ENCODE results near the gene CUX1.

CUX1 gene

GRCh38 chr7:101856473-101857357, 39.3 kb downstream of the CUX1 start (continued):
- TF ChIP-seq ZNF433 (tag by site-specific recombination; IDR thresholded peaks at IDR 0.05; ENCODE audit: low read depth) (no peak), ZNF266 (tag by site-specific recombination; IDR thresholded peaks at IDR 0.05; ENCODE audit: low read depth) (no peak), ZSCAN16 (tag by site-specific recombination; IDR thresholded peaks at IDR 0.05) (no peak), ZNF24 (tag by site-specific recombination; IDR thresholded peaks at IDR 0.05) (0 out of 2 replicates have a peak, but pooled peaks have one; percentile 27), ZNF426 (tag by site-specific recombination; IDR thresholded peaks at IDR 0.05) (no peak), ZSCAN30 (tag by site-specific recombination; IDR thresholded peaks at IDR 0.05) (0 out of 2 replicates have a peak, but pooled peaks have one; percentile 15), ZNF416 (tag by site-specific recombination; IDR thresholded peaks at IDR 0.05) (no peak), KLF16 (tag by site-specific recombination; IDR thresholded peaks at IDR 0.05) (no peak; the same call in 1 of the 2 replicates), ZNF311 (tag by site-specific recombination; IDR thresholded peaks at IDR 0.05; ENCODE audit: borderline replicate concordance) (no peak), MZF1 (tag by site-specific recombination; IDR thresholded peaks at IDR 0.05; ENCODE audit: borderline replicate concordance) (no peak), ZNF394 (tag by site-specific recombination; IDR thresholded peaks at IDR 0.05; ENCODE audit: borderline replicate concordance) (no peak; the same call in 1 of the 2 replicates), ZNF423 (tag by site-specific recombination; IDR thresholded peaks at IDR 0.05) (peak; percentile 78; the same call in 1 of the 2 replicates), ZNF623 (tag by site-specific recombination; IDR thresholded peaks at IDR 0.05) (no peak), ZNF664 (tag by site-specific recombination; IDR thresholded peaks at IDR 0.05) (no peak), GLIS2 (tag by site-specific recombination; IDR thresholded peaks at IDR 0.05) (peak; percentile 96), ZNF677 (tag by site-specific recombination; IDR thresholded peaks at IDR 0.05) (no peak), ZNF792 (tag by site-specific recombination; IDR thresholded peaks at IDR 0.05) (no peak), ZNF561 (tag by site-specific recombination; IDR thresholded peaks at IDR 0.05; ENCODE audit: borderline replicate concordance) (0 out of 2 replicates have a peak, but pooled peaks have one; percentile 9), KLF9 (tag by site-specific recombination; IDR thresholded peaks at IDR 0.05; ENCODE audit: low read depth) (peak; percentile 84), ZNF18 (tag by site-specific recombination; IDR thresholded peaks at IDR 0.05) (peak; percentile 99), ZNF280D (tag by site-specific recombination; IDR thresholded peaks at IDR 0.05) (no peak), ZNF610 (tag by site-specific recombination; IDR thresholded peaks at IDR 0.05; ENCODE audit: borderline replicate concordance) (no peak), OVOL3 (tag by site-specific recombination; IDR thresholded peaks at IDR 0.05) (no peak), MYNN (tag by site-specific recombination; IDR thresholded peaks at IDR 0.05; ENCODE audit: borderline replicate concordance) (no peak), ZFP41 (tag by site-specific recombination; IDR thresholded peaks at IDR 0.05; ENCODE audit: borderline replicate concordance) (no peak)
- TF ChIP-seq, protein P1, sequence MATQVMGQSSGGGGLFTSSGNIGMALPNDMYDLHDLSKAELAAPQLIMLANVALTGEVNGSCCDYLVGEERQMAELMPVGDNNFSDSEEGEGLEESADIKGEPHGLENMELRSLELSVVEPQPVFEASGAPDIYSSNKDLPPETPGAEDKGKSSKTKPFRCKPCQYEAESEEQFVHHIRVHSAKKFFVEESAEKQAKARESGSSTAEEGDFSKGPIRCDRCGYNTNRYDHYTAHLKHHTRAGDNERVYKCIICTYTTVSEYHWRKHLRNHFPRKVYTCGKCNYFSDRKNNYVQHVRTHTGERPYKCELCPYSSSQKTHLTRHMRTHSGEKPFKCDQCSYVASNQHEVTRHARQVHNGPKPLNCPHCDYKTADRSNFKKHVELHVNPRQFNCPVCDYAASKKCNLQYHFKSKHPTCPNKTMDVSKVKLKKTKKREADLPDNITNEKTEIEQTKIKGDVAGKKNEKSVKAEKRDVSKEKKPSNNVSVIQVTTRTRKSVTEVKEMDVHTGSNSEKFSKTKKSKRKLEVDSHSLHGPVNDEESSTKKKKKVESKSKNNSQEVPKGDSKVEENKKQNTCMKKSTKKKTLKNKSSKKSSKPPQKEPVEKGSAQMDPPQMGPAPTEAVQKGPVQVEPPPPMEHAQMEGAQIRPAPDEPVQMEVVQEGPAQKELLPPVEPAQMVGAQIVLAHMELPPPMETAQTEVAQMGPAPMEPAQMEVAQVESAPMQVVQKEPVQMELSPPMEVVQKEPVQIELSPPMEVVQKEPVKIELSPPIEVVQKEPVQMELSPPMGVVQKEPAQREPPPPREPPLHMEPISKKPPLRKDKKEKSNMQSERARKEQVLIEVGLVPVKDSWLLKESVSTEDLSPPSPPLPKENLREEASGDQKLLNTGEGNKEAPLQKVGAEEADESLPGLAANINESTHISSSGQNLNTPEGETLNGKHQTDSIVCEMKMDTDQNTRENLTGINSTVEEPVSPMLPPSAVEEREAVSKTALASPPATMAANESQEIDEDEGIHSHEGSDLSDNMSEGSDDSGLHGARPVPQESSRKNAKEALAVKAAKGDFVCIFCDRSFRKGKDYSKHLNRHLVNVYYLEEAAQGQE (tag by site-specific recombination; IDR thresholded peaks at IDR 0.05), result 0 out of 2 replicates have a peak, but pooled peaks have one; percentile 43
- TF ChIP-seq, protein P2, sequence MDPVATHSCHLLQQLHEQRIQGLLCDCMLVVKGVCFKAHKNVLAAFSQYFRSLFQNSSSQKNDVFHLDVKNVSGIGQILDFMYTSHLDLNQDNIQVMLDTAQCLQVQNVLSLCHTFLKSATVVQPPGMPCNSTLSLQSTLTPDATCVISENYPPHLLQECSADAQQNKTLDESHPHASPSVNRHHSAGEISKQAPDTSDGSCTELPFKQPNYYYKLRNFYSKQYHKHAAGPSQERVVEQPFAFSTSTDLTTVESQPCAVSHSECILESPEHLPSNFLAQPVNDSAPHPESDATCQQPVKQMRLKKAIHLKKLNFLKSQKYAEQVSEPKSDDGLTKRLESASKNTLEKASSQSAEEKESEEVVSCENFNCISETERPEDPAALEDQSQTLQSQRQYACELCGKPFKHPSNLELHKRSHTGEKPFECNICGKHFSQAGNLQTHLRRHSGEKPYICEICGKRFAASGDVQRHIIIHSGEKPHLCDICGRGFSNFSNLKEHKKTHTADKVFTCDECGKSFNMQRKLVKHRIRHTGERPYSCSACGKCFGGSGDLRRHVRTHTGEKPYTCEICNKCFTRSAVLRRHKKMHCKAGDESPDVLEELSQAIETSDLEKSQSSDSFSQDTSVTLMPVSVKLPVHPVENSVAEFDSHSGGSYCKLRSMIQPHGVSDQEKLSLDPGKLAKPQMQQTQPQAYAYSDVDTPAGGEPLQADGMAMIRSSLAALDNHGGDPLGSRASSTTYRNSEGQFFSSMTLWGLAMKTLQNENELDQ (tag by site-specific recombination; IDR thresholded peaks at IDR 0.05; ENCODE audit: low read depth), result no peak
- TF ChIP-seq, protein P3, sequence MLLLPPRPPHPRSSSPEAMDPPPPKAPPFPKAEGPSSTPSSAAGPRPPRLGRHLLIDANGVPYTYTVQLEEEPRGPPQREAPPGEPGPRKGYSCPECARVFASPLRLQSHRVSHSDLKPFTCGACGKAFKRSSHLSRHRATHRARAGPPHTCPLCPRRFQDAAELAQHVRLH (tag by site-specific recombination; IDR thresholded peaks at IDR 0.05), result peak; percentile 43; the same call in 1 of the 2 replicates
